Stimulated activated CD4-positive, alpha-beta T cell treated with anti-CD3 and anti-CD28 coated beads, Interleukin-2, amount 100 ng/mL, for 48 hours (primary cell): Measurements from ENCODE around the gene NLGN1.

ENCODE experiments used
- DNase-seq, 2 donors: peaks; one replicate each; pipeline ENCODE4 v3.0.0-alpha.2; 2020

Gene NLGN1

DNA sequence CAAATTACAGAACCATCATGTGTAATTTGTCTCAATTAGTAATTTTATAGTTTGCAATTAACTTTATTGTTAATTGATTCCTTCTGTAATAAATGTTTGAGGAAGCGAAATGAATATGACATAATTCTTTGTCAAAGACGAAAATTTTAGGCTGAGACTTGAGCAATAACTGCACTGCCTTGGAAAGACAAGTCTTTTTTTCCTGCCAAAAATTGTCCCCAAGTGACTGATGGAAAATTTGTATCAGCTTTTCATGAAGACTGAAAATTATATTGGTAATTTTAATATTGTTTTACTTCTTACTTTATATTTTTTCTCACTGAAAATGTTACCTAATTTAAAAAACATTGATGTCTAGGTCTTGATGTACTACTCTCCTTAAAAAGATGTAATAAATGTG is 622.6 kb downstream of the NLGN1 start:
- DNase-seq: no peak

DNA sequence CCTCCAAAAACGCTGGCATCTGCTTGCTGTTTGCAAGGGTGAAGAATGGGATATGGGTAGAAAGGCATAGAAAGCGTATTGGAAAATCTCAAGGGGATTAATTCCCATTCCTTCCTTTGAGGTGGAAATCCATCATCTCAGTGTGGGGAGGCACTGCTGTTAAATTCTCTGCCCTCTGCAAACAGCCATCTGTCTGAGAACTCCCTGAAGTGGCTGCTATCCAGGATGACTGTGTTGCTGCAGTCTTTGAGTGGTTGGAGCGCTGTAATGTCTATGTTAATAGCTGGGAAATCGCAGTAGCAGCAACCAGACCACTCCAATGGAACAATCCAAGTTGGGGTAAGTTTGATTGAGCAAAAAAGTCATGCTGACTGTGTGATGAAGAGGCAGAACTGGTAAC is 625.9 kb downstream of the NLGN1 start:
- no peak for DNase-seq

DNA sequence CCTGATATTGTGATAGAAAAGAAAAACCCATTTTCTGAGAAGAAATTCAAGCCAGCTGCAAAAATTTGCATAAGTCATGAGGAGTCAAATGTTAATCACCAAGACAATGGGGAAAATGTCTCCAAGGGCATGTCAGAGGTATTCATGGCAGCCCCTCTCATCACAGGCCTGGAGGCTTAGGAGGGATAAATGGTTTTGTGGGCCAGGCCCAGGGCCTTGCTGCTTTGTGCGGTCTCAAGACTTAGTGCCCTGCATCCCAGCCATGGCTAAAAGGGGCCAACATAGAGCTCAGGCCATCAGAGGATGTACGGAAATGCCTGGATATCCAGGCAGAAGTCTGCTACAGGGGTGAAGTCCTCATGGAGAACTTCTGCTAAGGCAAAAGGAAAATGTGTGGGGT is 631.1 kb downstream of the NLGN1 start:
- no peak for DNase-seq

DNA sequence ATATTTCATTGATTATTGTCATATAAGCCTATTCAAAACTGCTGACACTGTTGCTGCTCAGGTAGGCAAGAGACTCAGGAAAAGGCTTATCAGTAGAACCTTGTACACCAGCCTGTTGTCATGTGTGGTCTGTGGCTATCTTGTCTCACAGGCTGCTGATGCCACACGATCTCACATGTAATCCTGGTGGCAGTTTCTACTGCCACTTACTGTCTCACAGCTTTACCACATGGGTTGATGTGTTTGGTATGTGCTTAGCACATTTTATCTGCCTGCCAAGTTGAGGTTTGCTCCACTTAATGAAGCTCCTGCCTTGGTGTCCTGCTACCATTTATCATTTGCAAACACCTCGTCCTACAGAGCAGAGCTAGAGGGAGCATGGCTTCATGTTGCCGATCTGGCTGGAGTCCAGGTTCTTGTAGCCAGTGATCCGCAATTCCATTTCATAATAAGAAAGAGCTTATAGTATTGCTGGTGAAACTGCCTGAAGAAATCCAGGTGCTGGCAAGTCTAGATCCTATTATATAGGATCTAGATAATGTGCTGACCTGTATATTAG is 637.9 kb downstream of the NLGN1 start:
- DNase-seq: no peak

DNA sequence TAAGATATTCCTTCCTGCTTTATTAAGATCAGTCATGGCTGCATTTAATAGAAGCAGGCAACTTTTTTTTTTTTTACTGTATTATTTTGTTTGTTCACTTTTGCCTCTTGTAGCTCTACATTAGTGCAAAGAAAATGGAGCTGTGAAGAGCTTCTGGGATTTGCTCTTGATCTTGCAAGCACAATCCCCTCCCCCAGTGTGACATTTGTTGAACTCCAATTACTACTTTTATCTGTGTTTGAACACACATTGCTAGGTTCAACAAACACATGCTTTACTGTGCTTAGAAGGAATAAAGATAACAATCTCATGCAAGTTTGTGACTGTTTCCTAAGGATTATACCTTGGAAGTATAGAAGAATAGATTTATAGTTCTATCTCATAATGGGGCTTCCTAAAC is 648.8 kb downstream of the NLGN1 start:
- DNase-seq: no peak

DNA sequence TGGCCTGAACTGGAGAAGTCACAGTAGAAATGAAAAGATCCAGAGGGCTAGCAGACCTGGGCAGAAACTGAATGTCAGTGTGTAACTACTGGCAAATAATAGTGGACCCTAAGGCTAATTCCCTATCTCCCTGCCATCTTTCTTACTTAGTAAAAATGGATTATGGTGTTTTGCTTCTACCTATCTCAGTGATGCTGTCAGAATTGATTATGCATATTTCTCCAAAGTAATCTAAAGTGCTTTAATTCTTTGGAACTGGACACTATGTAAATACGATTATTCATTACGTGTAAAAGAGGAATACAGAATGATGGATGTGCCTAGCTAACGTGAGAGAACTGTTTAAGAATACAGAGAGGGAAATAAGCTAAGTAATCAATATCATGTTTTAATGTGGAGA is 651.9 kb downstream of the NLGN1 start:
- DNase-seq: no peak

DNA sequence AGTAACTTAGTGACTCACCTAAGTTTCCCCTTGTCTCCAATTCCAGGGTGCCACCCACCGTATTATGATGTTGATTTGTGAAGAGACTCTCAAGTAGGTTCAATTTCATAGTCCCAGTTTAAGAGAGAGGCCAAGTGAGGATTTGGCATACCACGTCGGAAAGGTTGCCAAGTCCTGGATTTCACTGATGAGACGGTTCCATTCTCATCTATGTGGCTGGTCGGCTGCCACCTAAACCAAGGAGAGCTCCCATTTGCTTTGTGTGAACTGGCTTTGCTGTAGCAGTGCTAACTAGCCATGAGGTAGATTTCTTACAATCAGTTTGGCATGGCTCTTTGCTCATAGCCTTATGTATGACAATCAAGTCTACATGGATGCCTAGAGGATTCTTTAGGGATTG is 653.6 kb downstream of the NLGN1 start:
- no peak for DNase-seq

DNA sequence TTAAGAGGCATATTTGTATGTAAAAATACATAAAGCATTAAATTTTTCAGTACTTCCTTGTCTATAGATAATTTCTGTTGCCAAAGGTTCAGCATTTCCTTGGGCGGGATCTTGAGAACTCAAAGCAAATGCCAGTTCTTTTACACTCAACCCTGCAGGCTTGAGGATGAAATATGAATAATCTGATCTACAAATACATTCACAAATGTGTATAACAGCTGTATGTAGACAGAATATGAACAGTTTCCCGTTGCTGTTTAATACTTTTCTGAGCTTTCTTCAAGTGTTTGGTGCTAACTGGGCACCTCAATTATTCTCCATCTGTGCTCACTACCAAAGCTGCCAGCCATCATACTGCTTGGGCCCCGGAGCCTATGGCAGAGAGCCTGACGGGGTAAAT is 661.3 kb downstream of the NLGN1 start:
- no peak for DNase-seq

DNA sequence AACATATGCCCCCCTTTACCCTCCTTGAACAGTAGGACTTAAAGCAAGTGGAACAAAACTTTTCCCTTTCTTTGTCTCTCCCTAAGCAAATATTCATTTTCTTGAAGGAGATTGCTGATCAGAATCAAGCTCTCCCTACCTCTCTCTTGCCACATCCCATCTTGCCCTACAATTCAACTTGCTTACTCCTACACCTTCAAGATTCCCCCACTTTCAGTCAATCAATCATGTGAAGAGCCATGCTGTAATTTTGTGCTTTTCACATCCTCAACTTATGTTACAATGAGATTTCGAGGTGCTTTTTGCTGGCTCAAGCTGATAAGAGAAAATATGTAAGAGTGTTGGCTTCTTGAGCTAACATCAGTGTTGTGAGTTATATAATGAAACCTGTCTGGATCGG is 662.9 kb downstream of the NLGN1 start:
- DNase-seq: no peak

DNA sequence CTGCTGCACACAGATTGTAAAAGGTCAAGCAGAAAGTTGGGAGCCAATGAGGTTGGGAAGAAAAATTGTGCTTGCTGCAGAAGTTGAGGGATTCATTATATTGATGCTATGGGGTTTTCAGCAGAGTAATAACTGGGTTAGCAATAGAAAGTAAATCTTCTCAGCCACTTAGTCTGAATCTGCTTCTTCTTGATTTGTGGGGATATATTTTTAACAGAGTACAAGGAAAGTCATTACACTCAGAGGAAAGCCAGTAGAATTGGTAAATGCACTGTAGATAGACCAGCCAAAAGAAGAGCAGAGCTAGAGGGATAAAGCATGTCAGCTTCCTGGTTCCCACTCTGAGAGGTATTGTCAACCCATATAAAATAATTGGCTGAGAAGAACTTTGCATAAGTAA is 663.6 kb downstream of the NLGN1 start:
- no peak for DNase-seq

DNA sequence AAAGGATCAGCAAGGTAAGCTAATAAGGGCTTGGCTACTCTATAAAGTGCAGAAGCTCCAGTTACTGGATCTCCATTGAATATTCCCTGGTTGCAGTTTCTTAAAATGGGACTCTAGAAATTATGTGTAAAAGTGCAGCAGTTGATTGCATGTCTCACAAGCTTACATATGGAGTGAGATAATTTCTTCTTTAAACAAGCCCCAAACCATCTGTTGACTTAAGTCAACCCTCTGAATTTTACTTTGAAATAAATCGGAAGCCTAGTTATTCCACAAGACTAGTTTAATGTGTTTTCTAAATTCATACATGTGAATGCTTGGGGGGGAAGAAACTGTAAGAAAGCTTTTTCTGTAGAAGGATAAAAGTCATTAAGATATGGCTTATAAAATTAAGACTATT is 664.2 kb downstream of the NLGN1 start:
- no peak for DNase-seq

DNA sequence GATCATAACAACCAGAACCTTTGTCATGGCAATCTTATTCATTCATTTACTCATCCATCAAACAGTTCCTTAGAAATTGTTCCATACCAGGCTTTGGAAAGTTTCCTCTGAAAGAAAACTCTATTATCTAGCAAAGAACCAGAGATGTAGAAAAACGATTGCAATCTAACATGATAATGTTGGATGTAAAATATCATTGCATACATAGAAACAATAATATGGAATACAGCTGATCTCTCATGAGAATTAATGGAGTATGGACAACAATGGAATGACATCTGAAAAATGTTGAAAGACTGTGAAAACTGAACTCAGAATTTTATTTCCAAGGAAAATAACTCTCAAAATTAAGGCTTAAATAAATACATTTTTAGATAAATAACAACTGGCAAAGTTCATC is 665.4 kb downstream of the NLGN1 start:
- DNase-seq: no peak

DNA sequence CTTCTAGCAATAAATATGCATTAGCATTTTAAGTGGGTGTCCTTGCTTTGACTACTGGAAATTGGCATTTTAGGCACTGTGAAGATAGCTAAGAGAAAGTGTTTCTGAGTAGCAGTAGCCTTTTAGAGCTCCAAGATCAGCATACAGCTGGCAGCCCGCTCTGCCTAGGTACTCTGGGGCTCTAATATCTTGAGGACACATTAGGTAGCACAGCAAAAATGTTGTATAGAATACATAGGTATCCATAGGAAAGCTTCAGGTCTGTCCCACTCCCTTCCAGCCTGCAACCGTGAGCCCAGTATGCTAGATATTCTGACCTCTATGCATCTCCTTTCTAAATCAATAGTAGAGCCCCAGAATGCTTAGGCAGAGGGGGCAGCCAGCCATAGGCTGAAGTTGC is 670.5 kb downstream of the NLGN1 start:
- no peak for DNase-seq

DNA sequence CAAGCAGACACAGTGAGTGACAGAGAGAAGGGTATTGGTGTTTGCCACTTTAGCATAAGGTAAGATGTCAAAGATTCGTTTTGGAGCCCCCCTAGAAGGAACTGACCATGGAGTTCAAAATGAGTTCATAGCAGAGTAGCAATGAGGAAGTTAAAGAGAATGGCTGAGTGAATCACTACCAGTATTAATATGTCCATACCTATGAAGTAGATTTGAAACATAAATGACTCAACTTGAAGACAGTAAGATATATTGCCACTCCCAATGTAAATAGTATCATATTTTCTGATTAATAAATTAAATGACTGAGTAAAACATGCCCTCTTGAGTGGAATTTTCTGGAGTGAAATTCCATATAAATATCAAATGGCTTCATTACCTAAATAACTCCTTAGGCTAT is 675.1 kb downstream of the NLGN1 start:
- DNase-seq: no peak

DNA sequence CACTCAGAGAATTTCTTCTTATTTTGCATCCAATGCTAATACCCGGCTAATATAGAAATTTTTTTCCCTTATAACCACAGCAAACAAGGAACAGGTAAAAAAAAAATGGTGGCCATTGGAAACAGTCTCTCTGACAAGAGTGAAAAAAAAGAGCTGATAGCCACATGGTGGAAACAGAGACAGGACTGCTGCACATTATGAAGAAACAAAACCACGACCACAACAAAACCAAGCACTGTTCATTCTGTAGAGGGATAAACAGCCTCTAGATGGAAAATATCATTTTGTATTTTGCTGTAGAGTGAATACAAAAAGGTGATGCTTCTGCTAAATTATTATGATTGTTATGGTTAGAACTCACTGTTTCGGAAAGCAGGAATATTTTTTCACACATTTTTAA is 686.2 kb downstream of the NLGN1 start:
- no peak for DNase-seq

DNA sequence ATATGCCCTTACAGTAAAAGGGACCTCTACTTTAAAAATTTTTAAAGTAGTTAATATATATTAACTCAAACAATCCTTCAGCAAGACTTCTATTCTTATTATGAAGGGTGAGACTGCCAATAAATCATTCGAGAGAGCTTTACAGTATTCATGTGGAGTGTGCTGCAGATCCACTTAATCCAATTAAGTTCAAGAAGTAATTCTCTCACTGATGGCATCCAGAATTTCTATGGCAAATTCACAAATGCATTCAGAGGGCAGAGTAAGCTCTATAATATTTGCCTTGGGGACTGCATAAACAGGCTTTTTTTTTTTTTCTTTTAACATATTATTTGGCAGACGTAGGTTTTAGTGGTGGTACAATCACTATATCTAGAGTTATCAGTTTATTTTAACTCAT is 692.0 kb downstream of the NLGN1 start:
- DNase-seq: no peak

DNA sequence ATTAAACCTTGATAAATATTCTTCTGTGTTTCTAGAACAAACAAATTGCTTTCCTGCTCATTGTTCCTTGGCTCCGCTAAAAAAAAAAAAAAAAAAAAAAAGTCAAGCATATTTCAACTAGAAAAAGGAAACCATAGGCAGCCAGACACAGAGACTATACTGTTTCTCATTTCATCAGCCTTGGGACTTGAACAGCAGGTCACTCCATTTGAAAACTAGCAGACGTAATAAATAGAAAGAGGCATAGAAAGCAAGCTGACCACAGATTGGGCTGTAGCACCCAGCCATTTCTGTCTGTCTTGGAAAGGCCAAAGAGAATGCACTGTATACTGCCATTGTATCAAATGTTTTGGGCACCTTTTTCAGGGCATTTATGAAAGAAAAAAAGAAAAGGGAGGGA is 697.1 kb downstream of the NLGN1 start:
- DNase-seq: no peak

DNA sequence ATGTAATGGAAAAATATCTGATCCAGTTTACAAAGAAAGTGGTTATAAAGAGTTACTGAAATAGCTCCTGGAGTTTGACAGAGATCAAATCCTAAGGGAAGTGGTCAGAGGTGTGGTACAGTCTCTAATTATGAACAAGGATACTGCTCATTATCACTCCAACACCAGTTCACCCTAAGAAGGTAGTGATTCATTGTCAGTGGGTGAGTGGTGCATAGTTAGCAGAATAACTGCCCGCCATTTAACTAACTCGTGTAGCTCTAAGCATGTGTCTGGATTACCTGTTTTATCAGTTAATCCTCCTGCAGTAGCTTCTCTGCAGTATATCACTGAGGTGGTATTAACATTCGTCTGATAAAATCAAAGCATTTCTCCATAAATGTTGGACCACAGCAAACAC is 700.1 kb downstream of the NLGN1 start:
- DNase-seq: no peak

DNA sequence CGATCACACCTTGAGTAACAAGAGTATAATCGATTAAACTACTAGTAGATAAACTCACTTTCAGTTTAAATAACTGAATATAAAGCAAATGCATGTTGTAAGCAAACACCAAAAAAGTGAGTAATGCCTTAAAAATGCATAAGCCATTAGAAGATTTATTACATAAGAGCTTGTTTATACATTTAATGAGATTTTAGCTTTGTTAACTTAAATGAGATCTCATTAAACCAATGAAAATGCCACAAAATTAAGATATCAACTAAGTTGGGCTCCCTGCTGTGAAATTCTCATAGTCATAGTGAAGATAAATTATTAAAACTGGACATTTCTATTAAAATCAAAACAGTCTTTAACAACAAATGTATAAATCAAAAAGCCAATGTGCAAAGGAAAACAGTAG is 701.2 kb downstream of the NLGN1 start:
- no peak for DNase-seq

DNA sequence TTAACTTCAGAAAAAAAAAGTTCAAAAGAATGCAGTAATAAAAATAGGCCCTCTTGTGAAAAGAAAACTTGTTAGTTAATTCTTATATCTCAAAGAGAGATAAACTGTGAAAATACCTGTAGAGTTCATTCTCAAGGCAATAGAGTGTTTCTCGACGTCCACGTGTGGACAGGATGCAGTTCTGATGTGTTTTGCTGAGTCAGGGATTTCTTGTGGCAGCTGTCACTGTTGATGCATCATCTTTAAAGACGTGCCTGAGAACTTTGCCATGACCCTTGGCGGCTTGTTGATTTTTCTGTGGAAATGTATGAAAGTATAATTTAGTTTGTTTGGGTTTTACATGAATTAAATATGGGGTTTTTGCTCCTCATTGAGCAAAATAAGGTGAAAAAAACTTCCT is 702.2 kb downstream of the NLGN1 start:
- no peak for DNase-seq

DNA sequence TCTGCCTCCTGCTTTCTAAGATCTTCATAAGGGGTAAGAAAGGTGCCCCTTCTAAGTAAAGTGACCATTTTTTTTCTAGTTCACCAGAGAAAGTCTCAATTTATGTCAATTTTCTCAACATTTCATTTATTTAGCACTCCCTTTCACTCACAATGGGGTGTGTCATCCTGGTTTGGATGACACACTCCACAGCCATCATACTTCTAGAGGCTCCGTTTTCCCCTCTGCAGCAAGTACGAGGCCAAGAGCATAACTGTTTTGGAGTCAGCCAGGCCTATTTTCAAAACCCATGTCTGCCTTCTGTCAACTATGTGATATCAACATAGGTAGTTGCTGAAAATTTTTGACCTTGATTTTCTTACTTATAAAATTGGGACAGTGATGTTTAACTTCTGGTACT is 703.2 kb downstream of the NLGN1 start:
- DNase-seq: no peak

DNA sequence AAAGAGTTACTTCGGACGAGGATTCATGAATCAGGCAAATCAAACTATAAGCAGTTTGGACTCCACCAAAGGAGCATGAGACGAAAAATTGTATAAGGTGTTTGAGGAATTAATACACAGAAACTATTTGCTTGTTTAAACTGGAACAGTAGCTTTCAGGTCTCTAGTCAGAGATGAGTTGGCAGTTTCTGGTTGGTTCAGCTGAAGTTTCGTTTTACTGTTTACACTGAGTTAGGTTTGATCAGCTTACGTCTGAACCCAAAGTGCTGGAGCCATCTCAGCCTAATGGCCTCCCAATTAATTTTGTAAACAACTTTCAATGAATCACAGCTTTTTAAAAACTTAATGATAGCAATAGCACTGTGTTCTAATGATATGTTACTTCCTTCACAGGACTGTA is 703.7 kb downstream of the NLGN1 start:
- no peak for DNase-seq

DNA sequence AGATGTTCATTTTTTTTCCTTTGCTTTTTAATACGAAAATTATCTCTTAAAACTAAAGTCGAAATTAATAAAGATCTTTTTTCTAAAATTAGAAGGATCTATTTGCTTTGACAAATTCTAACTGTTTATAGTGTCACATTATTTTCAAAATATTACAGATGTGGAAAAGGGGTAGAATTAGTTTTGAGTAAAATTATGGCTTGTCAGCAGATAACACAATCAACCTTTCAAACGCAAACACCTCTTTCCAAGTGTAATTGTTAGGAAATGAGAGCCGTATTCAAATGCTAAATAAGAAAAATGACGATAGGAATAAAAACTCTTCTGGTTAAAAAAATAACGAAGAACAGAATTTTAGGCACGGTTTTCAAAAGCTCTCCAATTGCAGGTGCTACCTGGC is 704.7 kb downstream of the NLGN1 start:
- no peak for DNase-seq

DNA sequence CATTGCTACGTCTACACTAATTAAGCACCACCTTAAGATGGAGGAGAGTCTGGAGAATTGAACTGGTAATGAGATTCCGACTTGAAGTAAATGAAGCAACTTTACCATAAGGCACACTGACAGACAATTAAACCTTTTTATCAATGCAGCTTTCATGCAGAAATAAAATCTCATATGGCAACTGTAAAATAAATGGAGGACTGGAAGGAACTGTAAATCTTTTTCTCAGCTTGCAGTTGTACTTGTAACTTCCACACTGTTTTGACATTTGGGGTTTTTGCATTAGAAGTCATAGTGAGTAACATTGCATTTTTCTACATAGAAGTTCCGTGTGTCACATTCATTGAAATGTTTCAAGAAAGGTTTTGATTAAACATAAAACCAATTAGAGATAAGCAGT is 705.3 kb downstream of the NLGN1 start:
- DNase-seq: no peak

DNA sequence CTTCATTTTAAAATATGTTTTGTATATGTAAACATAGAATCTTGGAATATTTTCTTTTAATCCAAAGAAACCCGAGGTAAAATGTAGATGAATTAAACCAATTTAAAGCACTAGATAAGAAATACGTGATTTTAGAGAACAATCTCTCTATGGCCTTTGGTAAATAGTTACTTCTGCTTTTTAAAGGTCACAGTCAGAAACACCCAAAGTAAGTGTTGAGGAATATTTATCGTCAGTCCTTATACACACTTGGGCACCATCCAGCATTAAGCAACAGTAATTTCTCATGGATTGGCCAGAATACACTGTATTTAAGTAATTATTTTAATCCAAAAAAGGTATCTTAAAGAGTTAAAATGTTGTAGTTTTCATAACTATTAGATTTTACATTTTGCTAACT is 713.2 kb downstream of the NLGN1 start:
- no peak for DNase-seq

DNA sequence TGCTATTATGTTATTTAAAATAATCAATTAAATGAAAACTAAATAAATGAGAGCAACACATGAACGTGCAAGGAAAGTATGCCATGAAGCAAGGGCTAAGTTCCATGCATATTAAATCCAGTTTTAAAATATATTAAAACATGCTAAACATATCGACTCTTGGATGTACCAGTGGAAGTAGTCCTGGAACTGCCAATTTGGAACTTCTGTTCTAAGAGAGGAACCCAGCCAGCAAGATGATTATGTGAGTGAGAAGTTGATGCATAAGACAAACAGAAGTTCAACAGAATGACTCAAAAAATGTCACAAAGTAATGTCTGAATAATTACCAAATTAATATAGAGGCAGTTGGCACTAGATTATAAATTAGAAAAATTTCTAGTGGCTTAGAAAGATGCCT is 714.2 kb downstream of the NLGN1 start:
- DNase-seq: no peak
